Measurements from ENCODE around the gene HBP1.
"Not testable (repeated sequence)": the region's sequence is repeated elsewhere in the genome, so short reads cannot be mapped to it uniquely, and the experiment has no call there.

HBP1 gene

GRCh38 chr7:107152011-107152410, 16.8 kb upstream of the HBP1 start:
- H3K36me3 ChIP-seq = no peaks in the 10 kb centered on the region
- no peak overlapping the region for H3K4me3 ChIP-seq
- peaks cover 0 to 5% (median 1%) of the 10 kb centered on the region in 10 experiments; a peak in 4 of 20 replicates for H3K4me1 ChIP-seq
- no peak overlapping the region for H3K4me2 ChIP-seq
- H3K27me3 ChIP-seq = no peaks in the 10 kb centered on the region
- H3K27ac ChIP-seq = no peak overlapping the region
- no peaks in the 10 kb centered on the region for H4K20me1 ChIP-seq
- H3K9ac ChIP-seq = no peak overlapping the region
- no peaks in the 10 kb centered on the region for H3K9me3 ChIP-seq (replicated peaks in 1 of 11)
- no peak for TF ChIP-seq Cebpa-rat (IDR thresholded peaks at IDR 0.05)

GRCh38 chr7:107154826-107155225, 14.0 kb upstream of the HBP1 start:
- no peaks in the 10 kb centered on the region for H3K4me1 ChIP-seq
- no peaks in the 10 kb centered on the region for H3K36me3 ChIP-seq
- H3K27ac ChIP-seq = no peak overlapping the region
- TF ChIP-seq Cebpa-rat (IDR thresholded peaks at IDR 0.05) = no peak
- H3K4me2 ChIP-seq = no peak overlapping the region
- H4K20me1 ChIP-seq = no peaks in the 10 kb centered on the region
- H3K9me3 ChIP-seq (replicated peaks in 1 of 11) = no peaks in the 10 kb centered on the region
- no peak overlapping the region for H3K9ac ChIP-seq
- no peak overlapping the region for H3K4me3 ChIP-seq
- H3K27me3 ChIP-seq = no peaks in the 10 kb centered on the region

GRCh38 chr7:107155726-107156125, 13.1 kb upstream of the HBP1 start:
- not testable (repeated sequence) for H3K36me3 ChIP-seq; H4K20me1 ChIP-seq; H3K4me2 ChIP-seq; H3K4me3 ChIP-seq; H3K9ac ChIP-seq; H3K4me1 ChIP-seq; H3K27ac ChIP-seq; H3K9me3 ChIP-seq (replicated peaks in 1 of 11); H3K27me3 ChIP-seq

- Histone ChIP-seq H3K27ac (no peak overlapping the region), H3K9me3 (replicated peaks in 1 of 11) (no peaks in the 10 kb centered on the region), H4K20me1 (no peaks in the 10 kb centered on the region), H3K36me3 (no peaks in the 10 kb centered on the region), H3K4me2 (no peak overlapping the region), H3K4me1 (no peaks in the 10 kb centered on the region), H3K4me3 (no peak overlapping the region), H3K27me3 (no peaks in the 10 kb centered on the region), H3K9ac (no peak overlapping the region)
- no peak for TF ChIP-seq Cebpa-rat (IDR thresholded peaks at IDR 0.05)
These were observed 11.7 kb upstream of the HBP1 start for GRCh38 chr7:107157091-107157490.

GRCh38 chr7:107158028-107158427, 10.8 kb upstream of the HBP1 start:
- Histone ChIP-seq H3K9me3 (replicated peaks in 1 of 11) (no peaks in the 10 kb centered on the region), H3K4me2 (no peak overlapping the region), H3K4me3 (no peak overlapping the region), H3K27ac (no peak overlapping the region), H3K9ac (no peak overlapping the region), H4K20me1 (no peaks in the 10 kb centered on the region), H3K27me3 (no peaks in the 10 kb centered on the region), H3K36me3 (no peaks in the 10 kb centered on the region), H3K4me1 (no peaks in the 10 kb centered on the region)
- TF ChIP-seq Cebpa-rat (IDR thresholded peaks at IDR 0.05) = no peak

- H3K36me3 ChIP-seq = no peaks in the 10 kb centered on the region
- H3K9ac ChIP-seq = no peak overlapping the region
- H3K27me3 ChIP-seq = no peaks in the 10 kb centered on the region
- no peak for TF ChIP-seq Cebpa-rat (IDR thresholded peaks at IDR 0.05)
- H3K27ac ChIP-seq = no peak overlapping the region
- H4K20me1 ChIP-seq = no peaks in the 10 kb centered on the region
- H3K9me3 ChIP-seq (replicated peaks in 1 of 11) = no peaks in the 10 kb centered on the region
- no peak overlapping the region for H3K4me3 ChIP-seq
- no peak overlapping the region for H3K4me2 ChIP-seq
- H3K4me1 ChIP-seq = no peaks in the 10 kb centered on the region
These were observed 8.4 kb upstream of the HBP1 start for GRCh38 chr7:107160389-107160788.

- Histone ChIP-seq H4K20me1 (no peaks in the 10 kb centered on the region), H3K4me1 (peaks cover 0 to 4% (median 2%) of the 10 kb centered on the region in 10 experiments; a peak in 11 of 20 replicates), H3K27me3 (no peaks in the 10 kb centered on the region), H3K4me2 (no peak overlapping the region), H3K27ac (no peak overlapping the region), H3K9ac (no peak overlapping the region), H3K36me3 (no peaks in the 10 kb centered on the region), H3K9me3 (replicated peaks in 1 of 11) (no peaks in the 10 kb centered on the region), H3K4me3 (no peak overlapping the region)
- TF ChIP-seq Cebpa-rat (IDR thresholded peaks at IDR 0.05) = no peak
These were observed 7.4 kb upstream of the HBP1 start for GRCh38 chr7:107161415-107161814.

GRCh38 chr7:107162475-107162874, 6.3 kb upstream of the HBP1 start:
- TF ChIP-seq Cebpa-rat (IDR thresholded peaks at IDR 0.05) = no peak

GRCh38 chr7:107164092-107164491, 4.7 kb upstream of the HBP1 start:
- no peak overlapping the region for H3K4me3 ChIP-seq
- H3K4me2 ChIP-seq = no peak overlapping the region
- no peak overlapping the region for H3K27ac ChIP-seq
- no peaks in the 10 kb centered on the region for H4K20me1 ChIP-seq
- H3K9ac ChIP-seq = no peak overlapping the region
- TF ChIP-seq Cebpa-rat (IDR thresholded peaks at IDR 0.05) = no peak
- H3K27me3 ChIP-seq = no peaks in the 10 kb centered on the region
- no peaks in the 10 kb centered on the region for H3K36me3 ChIP-seq
- peaks cover 0 to 13% (median 7%) of the 10 kb centered on the region in 10 experiments; a peak in 11 of 20 replicates for H3K4me1 ChIP-seq
- no peaks in the 10 kb centered on the region for H3K9me3 ChIP-seq (replicated peaks in 1 of 11)

More at GRCh38 chr7:107162475-107162874, 6.3 kb upstream of the HBP1 start:
- no peaks in the 10 kb centered on the region for H4K20me1 ChIP-seq
- no peaks in the 10 kb centered on the region for H3K36me3 ChIP-seq
- no peak overlapping the region for H3K4me3 ChIP-seq
- no peaks in the 10 kb centered on the region for H3K27me3 ChIP-seq
- no peak overlapping the region for H3K27ac ChIP-seq
- no peaks in the 10 kb centered on the region for H3K9me3 ChIP-seq (replicated peaks in 1 of 11)
- H3K9ac ChIP-seq = no peak overlapping the region
- no peak overlapping the region for H3K4me2 ChIP-seq
- H3K4me1 ChIP-seq = peaks cover 0 to 13% (median 7%) of the 10 kb centered on the region in 10 experiments; a peak in 11 of 20 replicates

GRCh38 chr7:107165341-107165740, 3.5 kb upstream of the HBP1 start:
- TF ChIP-seq Cebpa-rat (IDR thresholded peaks at IDR 0.05) = no peak
- no peak overlapping the region for H3K27ac ChIP-seq

More at GRCh38 chr7:107165341-107165740, 3.5 kb upstream of the HBP1 start:
- no peak overlapping the region for H3K4me2 ChIP-seq
- H4K20me1 ChIP-seq = peaks cover 0 to 6% (median 4%) of the 10 kb centered on the region in 11 experiments; a peak in 11 of 22 replicates
- H3K4me1 ChIP-seq = peaks cover 0 to 16% (median 8%) of the 10 kb centered on the region in 10 experiments; a peak in 14 of 20 replicates
- H3K9me3 ChIP-seq (replicated peaks in 1 of 11) = no peaks in the 10 kb centered on the region
- no peak overlapping the region for H3K4me3 ChIP-seq
- no peaks in the 10 kb centered on the region for H3K27me3 ChIP-seq
- H3K36me3 ChIP-seq = no peaks in the 10 kb centered on the region
- no peak overlapping the region for H3K9ac ChIP-seq
